Testis (tissue), 2 donors: Measurements from ENCODE around the gene PACSIN3.

Experiments
- POLR2A ChIP-seq: fragments of 450-650 bp; IDR thresholded peaks from one replicate; pipeline ENCODE4 v1.6.1; 2017; ENCODE audit warnings: antibody characterized with exemption, mild to moderate bottlenecking, moderate library complexity
- TF ChIP-seq, protein P1 (sequence below), 3 experiments: fragments of 450-650 bp in 2 of 3; fragments of 200-600 bp in 1 of 3; sonication (generic) in 1 of 3; IDR thresholded peaks; one replicate each; pipeline ENCODE4 v1.5.1; 2016 to 2019; ENCODE audit warnings: antibody characterized with exemption in 3 of 3, mild to moderate bottlenecking in 2 of 3, moderate library complexity in 1 of 3

DNA sequence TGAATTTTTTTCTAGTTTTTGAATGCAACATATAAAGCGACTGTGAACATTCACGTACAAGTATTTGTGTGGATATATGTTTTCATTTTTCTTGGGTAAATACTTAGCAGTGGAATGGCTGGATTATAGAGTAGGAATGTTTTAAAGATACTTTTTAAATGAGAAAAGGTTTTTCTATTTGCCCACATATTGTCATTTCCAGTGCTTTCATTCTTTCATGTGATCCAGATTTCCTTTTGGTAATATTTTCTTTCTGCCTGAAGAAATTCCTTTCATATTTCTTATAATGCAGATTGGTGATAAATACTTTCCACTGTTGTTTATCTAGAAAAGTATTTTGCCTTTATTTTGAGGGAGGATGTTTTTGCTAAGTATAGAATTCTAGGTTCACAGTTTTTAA lies 36.5 kb upstream of the PACSIN3 start:
- TF ChIP-seq, protein P1, sequence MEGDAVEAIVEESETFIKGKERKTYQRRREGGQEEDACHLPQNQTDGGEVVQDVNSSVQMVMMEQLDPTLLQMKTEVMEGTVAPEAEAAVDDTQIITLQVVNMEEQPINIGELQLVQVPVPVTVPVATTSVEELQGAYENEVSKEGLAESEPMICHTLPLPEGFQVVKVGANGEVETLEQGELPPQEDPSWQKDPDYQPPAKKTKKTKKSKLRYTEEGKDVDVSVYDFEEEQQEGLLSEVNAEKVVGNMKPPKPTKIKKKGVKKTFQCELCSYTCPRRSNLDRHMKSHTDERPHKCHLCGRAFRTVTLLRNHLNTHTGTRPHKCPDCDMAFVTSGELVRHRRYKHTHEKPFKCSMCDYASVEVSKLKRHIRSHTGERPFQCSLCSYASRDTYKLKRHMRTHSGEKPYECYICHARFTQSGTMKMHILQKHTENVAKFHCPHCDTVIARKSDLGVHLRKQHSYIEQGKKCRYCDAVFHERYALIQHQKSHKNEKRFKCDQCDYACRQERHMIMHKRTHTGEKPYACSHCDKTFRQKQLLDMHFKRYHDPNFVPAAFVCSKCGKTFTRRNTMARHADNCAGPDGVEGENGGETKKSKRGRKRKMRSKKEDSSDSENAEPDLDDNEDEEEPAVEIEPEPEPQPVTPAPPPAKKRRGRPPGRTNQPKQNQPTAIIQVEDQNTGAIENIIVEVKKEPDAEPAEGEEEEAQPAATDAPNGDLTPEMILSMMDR (IDR thresholded peaks at IDR 0.05): no peak
- no peak for TF ChIP-seq POLR2A
